ENCODE data around the gene CDS1.

- TF ChIP-seq, protein P1, sequence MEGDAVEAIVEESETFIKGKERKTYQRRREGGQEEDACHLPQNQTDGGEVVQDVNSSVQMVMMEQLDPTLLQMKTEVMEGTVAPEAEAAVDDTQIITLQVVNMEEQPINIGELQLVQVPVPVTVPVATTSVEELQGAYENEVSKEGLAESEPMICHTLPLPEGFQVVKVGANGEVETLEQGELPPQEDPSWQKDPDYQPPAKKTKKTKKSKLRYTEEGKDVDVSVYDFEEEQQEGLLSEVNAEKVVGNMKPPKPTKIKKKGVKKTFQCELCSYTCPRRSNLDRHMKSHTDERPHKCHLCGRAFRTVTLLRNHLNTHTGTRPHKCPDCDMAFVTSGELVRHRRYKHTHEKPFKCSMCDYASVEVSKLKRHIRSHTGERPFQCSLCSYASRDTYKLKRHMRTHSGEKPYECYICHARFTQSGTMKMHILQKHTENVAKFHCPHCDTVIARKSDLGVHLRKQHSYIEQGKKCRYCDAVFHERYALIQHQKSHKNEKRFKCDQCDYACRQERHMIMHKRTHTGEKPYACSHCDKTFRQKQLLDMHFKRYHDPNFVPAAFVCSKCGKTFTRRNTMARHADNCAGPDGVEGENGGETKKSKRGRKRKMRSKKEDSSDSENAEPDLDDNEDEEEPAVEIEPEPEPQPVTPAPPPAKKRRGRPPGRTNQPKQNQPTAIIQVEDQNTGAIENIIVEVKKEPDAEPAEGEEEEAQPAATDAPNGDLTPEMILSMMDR (conservative IDR thresholded peaks at IDR 0.05; ENCODE audit: low read length) = no peak
- TF ChIP-seq EZH2phosphoT487 (IDR thresholded peaks at IDR 0.05; ENCODE audit: borderline replicate concordance, low read depth, low read length) = no peak
Observed at GRCh38 chr4:84699001-84699671, 116.2 kb downstream of the CDS1 start.

Data from OCI-LY7 (cell line).